ENCODE results near the gene SYS1.

- TF ChIP-seq CTCF (IDR thresholded peaks at IDR 0.05) = no peak
- TF ChIP-seq ZFX (IDR thresholded peaks at IDR 0.05; ENCODE audit: borderline replicate concordance) = no peak
Measured at GRCh38 chr20:45318948-45319347, 44.0 kb upstream of the SYS1 start.

Measured in 22Rv1 (cell line).